WTC11 (cell line): ENCODE data around the gene CDK5. TPM values are rescaled to one million over a fixed set of nuclear protein-coding genes. Genes with fewer than 3 reads are reported as not detected.

Source experiments
- ATAC-seq: fragments of 200-7000 bp; cut with Tn5 transposase; 2 replicates; pipeline ENCODE4 v1.10.0; 2021; ENCODE audit warnings: mild to moderate bottlenecking, moderate library complexity
- CTCF ChIA-PET: fragments of 300-600 bp; sonication (Branson Sonifier 250); formaldehyde crosslinking; loops from one replicate; lab custom pipeline; 2021; ENCODE audit warnings: antibody characterized with exemption; lab: Charles Lee
- POLR2A ChIA-PET: fragments of 350-600 bp; sonication (Branson Sonifier 250); formaldehyde crosslinking; loops from one replicate; lab custom pipeline; 2021; ENCODE audit warnings: antibody characterized with exemption; lab: Charles Lee
- DNase-seq: peaks from one replicate; pipeline ENCODE4 v3.0.0; 2021; ENCODE audit warnings: low spot score
- H3K27ac Mint-ChIP-seq: 2 replicates; pipeline ENCODE4 v1.8.0; 2021; ENCODE audit warnings: mixed read lengths
- H3K27me3 Mint-ChIP-seq: 2 replicates; pipeline ENCODE4 v1.8.0; 2021; ENCODE audit warnings: low read depth, mild to moderate bottlenecking, moderate library complexity, mixed read lengths
- H3K36me3 Mint-ChIP-seq: 2 replicates; pipeline ENCODE4 v1.8.0; 2021; ENCODE audit warnings: mixed read lengths
- H3K4me1 Mint-ChIP-seq: 2 replicates; pipeline ENCODE4 v1.8.0; 2022; ENCODE audit warnings: mixed read lengths
- H3K4me3 Mint-ChIP-seq: 2 replicates; pipeline ENCODE4 v1.8.0; 2021; ENCODE audit warnings: mild to moderate bottlenecking, moderate library complexity, mixed read lengths
- H3K9me3 Mint-ChIP-seq: 2 replicates; pipeline ENCODE4 v1.8.0; 2021; ENCODE audit warnings: mixed read lengths
- FOXJ3 ChIP-seq: sonication (generic); formaldehyde crosslinking; IDR thresholded peaks from 2 replicates; pipeline ENCODE4 v1.9.0; 2021; ENCODE audit warnings: missing genetic modification reagents, mild to moderate bottlenecking, borderline replicate concordance
- GABPB1 ChIP-seq: sonication (generic); formaldehyde crosslinking; IDR thresholded peaks from 2 replicates; pipeline ENCODE4 v1.8.1; 2023; ENCODE audit warnings: mild to moderate bottlenecking, missing genetic modification reagents
- JAZF1 ChIP-seq: fragments of 250-450 bp; sonication (Bioruptor Pico); IDR thresholded peaks from 2 replicates; pipeline ENCODE4 v1.9.0; 2021; ENCODE audit warnings: moderate library complexity, mild to moderate bottlenecking, inconsistent platforms
- MYBL2 ChIP-seq: sonication (generic); formaldehyde crosslinking; IDR thresholded peaks from 2 replicates; pipeline ENCODE4 v1.8.1; 2023; ENCODE audit warnings: mild to moderate bottlenecking, moderate library complexity, missing genetic modification reagents
- NFE2L1 ChIP-seq: sonication (generic); formaldehyde crosslinking; IDR thresholded peaks from 2 replicates; pipeline ENCODE4 v1.8.1; 2023; ENCODE audit warnings: missing genetic modification reagents
- NR1H2 ChIP-seq: sonication (generic); formaldehyde crosslinking; IDR thresholded peaks from 2 replicates; pipeline ENCODE4 v1.9.0; 2021; ENCODE audit warnings: mild to moderate bottlenecking, moderate library complexity, missing genetic modification reagents
- OVOL2 ChIP-seq: fragments of 250-450 bp; sonication (Bioruptor Pico); IDR thresholded peaks from 2 replicates; pipeline ENCODE4 v1.9.0; 2021; ENCODE audit warnings: mild to moderate bottlenecking, borderline replicate concordance
- PRRX2 ChIP-seq: fragments of 250-450 bp; sonication (Bioruptor Pico); IDR thresholded peaks from 2 replicates; pipeline ENCODE4 v1.8.0; 2021; ENCODE audit warnings: mild to moderate bottlenecking
- SMAD4 ChIP-seq: sonication (generic); formaldehyde crosslinking; IDR thresholded peaks from 2 replicates; pipeline ENCODE4 v1.8.0; 2022; ENCODE audit warnings: mild to moderate bottlenecking, missing genetic modification reagents
- SOX15 ChIP-seq: fragments of 250-450 bp; sonication (Bioruptor Pico); IDR thresholded peaks from 2 replicates; pipeline ENCODE4 v1.9.0; 2021; ENCODE audit warnings: mild to moderate bottlenecking
- TP53 ChIP-seq: sonication (generic); formaldehyde crosslinking; IDR thresholded peaks from 2 replicates; pipeline ENCODE4 v1.8.1; 2023; ENCODE audit warnings: mild to moderate bottlenecking, missing genetic modification reagents
- ZNF232 ChIP-seq: sonication (generic); formaldehyde crosslinking; IDR thresholded peaks from 2 replicates; pipeline ENCODE4 v1.8.0; 2022; ENCODE audit warnings: mild to moderate bottlenecking, missing genetic modification reagents
- total RNA-seq: library from RNA; stranded (reverse); gene quantifications from 3 replicates; pipeline ENCODE4 v1.2.3, GENCODE V29; 2021
- TF ChIP-seq, protein P1 (sequence below): sonication (generic); formaldehyde crosslinking; IDR thresholded peaks from 2 replicates; pipeline ENCODE4 v1.8.0; 2022; ENCODE audit warnings: mild to moderate bottlenecking, missing genetic modification reagents
- TF ChIP-seq, protein P2 (sequence below): fragments of 250-450 bp; sonication (Bioruptor Pico); IDR thresholded peaks from 2 replicates; pipeline ENCODE4 v2.1.2; 2022; ENCODE audit warnings: mild to moderate bottlenecking, moderate library complexity
- TF ChIP-seq, protein P3 (sequence below): sonication (generic); formaldehyde crosslinking; IDR thresholded peaks from 2 replicates; pipeline ENCODE4 v1.8.0; 2022; ENCODE audit warnings: mild to moderate bottlenecking, missing genetic modification reagents
- TF ChIP-seq, protein P4 (sequence below): fragments of 250-450 bp; sonication (Bioruptor Pico); IDR thresholded peaks from 2 replicates; pipeline ENCODE4 v1.9.0; 2021; ENCODE audit warnings: mild to moderate bottlenecking
- TF ChIP-seq, protein P5 (sequence below): sonication (generic); formaldehyde crosslinking; IDR thresholded peaks from 2 replicates; pipeline ENCODE4 v1.8.0; 2023; ENCODE audit warnings: missing genetic modification reagents, mild to moderate bottlenecking, borderline replicate concordance
- TF ChIP-seq, protein P6 (sequence below): fragments of 250-450 bp; sonication (Bioruptor Pico); IDR thresholded peaks from 2 replicates; pipeline ENCODE4 v1.9.0; 2021; ENCODE audit warnings: mild to moderate bottlenecking

CDK5 gene
- total RNA-seq, 1 experiment from 2014 or later: 27.8 TPM

DNA sequence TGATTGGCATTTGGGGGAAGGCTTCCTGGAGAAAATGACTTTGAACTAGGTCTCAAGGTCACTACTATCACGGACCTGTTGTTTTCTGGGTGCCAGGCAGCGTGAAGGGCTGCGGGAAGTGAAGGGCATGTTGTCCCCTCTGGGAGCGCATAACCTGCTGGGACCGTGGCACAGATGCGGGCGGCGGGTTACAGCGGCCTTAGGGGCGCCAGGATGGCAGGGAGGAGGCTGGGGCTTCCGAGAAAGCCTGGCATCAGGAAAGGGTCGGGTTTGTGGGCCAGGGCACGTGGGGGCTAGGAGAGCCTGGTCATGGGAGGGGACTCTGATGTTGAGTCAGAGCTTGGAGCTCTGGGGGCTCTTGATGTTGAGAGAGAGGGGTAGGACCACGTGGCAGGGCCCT lies 7.8 kb upstream of the CDK5 start:
- no peak for DNase-seq
- no peak overlapping the region for H3K27ac Mint-ChIP-seq
- CTCF ChIA-PET: interaction anchor here (1.3 kb wide), 1 partner anchor 47 kb away, joined by 3 read pairs; no protein-coding TSS in a partner anchor
- H3K27me3 Mint-ChIP-seq: peaks cover 2% of the 10 kb centered on the region; the same call in 1 of the 2 replicates
- POLR2A ChIA-PET: interaction anchor here (1.7 kb wide), 1 partner anchor 11 kb away, joined by 6 read pairs; no protein-coding TSS in a partner anchor
- H3K4me1 Mint-ChIP-seq: peaks cover 31% of the 10 kb centered on the region
- no peaks in the 10 kb centered on the region for H3K9me3 Mint-ChIP-seq
- no peak overlapping the region for H3K4me3 Mint-ChIP-seq
- H3K36me3 Mint-ChIP-seq: peaks cover 30% of the 10 kb centered on the region
- no peak for ATAC-seq
- TF ChIP-seq MYBL2 (no peak), GABPB1 (CRISPR knock-in tag) (no peak), FOXJ3 (no peak), OVOL2 (CRISPR knock-in tag) (no peak), PRRX2 (CRISPR knock-in tag) (no peak)
- TF ChIP-seq, protein P1, sequence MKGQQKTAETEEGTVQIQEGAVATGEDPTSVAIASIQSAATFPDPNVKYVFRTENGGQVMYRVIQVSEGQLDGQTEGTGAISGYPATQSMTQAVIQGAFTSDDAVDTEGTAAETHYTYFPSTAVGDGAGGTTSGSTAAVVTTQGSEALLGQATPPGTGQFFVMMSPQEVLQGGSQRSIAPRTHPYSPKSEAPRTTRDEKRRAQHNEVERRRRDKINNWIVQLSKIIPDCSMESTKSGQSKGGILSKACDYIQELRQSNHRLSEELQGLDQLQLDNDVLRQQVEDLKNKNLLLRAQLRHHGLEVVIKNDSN (CRISPR knock-in tag): no peak
- TF ChIP-seq, protein P2, sequence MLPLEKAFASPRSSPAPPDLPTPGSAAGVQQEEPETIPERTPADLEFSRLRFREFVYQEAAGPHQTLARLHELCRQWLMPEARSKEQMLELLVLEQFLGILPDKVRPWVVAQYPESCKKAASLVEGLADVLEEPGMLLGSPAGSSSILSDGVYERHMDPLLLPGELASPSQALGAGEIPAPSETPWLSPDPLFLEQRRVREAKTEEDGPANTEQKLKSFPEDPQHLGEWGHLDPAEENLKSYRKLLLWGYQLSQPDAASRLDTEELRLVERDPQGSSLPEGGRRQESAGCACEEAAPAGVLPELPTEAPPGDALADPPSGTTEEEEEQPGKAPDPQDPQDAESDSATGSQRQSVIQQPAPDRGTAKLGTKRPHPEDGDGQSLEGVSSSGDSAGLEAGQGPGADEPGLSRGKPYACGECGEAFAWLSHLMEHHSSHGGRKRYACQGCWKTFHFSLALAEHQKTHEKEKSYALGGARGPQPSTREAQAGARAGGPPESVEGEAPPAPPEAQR (CRISPR knock-in tag): no peak
- TF ChIP-seq, protein P3, sequence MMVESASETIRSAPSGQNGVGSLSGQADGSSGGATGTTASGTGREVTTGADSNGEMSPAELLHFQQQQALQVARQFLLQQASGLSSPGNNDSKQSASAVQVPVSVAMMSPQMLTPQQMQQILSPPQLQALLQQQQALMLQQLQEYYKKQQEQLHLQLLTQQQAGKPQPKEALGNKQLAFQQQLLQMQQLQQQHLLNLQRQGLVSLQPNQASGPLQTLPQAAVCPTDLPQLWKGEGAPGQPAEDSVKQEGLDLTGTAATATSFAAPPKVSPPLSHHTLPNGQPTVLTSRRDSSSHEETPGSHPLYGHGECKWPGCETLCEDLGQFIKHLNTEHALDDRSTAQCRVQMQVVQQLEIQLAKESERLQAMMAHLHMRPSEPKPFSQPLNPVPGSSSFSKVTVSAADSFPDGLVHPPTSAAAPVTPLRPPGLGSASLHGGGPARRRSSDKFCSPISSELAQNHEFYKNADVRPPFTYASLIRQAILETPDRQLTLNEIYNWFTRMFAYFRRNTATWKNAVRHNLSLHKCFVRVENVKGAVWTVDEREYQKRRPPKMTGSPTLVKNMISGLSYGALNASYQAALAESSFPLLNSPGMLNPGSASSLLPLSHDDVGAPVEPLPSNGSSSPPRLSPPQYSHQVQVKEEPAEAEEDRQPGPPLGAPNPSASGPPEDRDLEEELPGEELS: no peak
- TF ChIP-seq, protein P4, sequence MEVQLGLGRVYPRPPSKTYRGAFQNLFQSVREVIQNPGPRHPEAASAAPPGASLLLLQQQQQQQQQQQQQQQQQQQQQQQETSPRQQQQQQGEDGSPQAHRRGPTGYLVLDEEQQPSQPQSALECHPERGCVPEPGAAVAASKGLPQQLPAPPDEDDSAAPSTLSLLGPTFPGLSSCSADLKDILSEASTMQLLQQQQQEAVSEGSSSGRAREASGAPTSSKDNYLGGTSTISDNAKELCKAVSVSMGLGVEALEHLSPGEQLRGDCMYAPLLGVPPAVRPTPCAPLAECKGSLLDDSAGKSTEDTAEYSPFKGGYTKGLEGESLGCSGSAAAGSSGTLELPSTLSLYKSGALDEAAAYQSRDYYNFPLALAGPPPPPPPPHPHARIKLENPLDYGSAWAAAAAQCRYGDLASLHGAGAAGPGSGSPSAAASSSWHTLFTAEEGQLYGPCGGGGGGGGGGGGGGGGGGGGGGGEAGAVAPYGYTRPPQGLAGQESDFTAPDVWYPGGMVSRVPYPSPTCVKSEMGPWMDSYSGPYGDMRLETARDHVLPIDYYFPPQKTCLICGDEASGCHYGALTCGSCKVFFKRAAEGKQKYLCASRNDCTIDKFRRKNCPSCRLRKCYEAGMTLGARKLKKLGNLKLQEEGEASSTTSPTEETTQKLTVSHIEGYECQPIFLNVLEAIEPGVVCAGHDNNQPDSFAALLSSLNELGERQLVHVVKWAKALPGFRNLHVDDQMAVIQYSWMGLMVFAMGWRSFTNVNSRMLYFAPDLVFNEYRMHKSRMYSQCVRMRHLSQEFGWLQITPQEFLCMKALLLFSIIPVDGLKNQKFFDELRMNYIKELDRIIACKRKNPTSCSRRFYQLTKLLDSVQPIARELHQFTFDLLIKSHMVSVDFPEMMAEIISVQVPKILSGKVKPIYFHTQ (CRISPR knock-in tag): no peak

DNA sequence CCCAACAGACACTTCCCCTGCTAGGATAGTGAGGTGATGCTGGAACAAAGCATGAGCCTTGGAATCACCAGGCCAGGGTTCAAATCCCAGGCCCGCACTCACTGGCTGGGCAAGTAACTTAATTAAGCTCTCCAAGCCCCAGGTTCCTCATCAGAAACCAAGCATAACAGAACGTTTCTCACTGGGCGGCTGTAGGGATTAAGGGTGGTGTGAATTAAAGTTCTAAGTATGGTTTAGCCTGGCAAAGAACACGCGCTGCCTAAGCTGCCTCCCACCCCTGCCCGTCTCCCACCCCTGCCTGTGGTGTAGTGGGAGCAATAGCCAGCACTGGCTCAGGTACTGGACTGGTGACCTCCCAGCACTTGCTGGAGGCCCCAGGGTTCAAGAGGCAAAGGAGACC lies 7.3 kb upstream of the CDK5 start:
- H3K27ac Mint-ChIP-seq: no peak overlapping the region
- DNase-seq: no peak

DNA sequence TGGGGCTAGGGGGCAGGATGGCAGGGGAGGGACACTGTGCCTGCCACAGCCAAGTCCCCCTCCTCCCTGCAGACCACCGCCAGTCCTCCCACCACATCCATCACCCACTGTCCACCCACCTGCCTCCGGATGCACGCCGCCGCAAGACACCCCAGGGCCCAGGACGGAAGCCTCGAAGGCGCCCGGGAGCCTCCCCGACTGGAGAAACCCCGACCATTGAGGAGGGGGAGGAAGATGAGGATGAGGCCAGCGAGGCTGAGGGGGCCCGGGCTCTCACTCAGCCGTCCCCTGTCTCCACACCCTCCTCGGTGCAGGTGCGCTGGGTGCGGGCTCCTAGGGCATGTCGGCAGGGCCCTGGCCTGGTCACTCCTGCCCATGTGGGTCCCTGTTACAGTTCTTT lies 6.8 kb upstream of the CDK5 start:
- no peak for ATAC-seq
- CTCF ChIA-PET: interaction anchor here (2.6 kb wide), 1 partner anchor 51 kb away, joined by 11 read pairs; no protein-coding TSS in a partner anchor
- peaks cover 31% of the 10 kb centered on the region for H3K4me1 Mint-ChIP-seq
- TF ChIP-seq, protein P3: no peak
- TF ChIP-seq JAZF1 (CRISPR knock-in tag) (no peak), NFE2L1 (CRISPR knock-in tag) (no peak), ZNF232 (CRISPR knock-in tag) (no peak), SMAD4 (no peak), SOX15 (CRISPR knock-in tag) (no peak)
- TF ChIP-seq, protein P5, sequence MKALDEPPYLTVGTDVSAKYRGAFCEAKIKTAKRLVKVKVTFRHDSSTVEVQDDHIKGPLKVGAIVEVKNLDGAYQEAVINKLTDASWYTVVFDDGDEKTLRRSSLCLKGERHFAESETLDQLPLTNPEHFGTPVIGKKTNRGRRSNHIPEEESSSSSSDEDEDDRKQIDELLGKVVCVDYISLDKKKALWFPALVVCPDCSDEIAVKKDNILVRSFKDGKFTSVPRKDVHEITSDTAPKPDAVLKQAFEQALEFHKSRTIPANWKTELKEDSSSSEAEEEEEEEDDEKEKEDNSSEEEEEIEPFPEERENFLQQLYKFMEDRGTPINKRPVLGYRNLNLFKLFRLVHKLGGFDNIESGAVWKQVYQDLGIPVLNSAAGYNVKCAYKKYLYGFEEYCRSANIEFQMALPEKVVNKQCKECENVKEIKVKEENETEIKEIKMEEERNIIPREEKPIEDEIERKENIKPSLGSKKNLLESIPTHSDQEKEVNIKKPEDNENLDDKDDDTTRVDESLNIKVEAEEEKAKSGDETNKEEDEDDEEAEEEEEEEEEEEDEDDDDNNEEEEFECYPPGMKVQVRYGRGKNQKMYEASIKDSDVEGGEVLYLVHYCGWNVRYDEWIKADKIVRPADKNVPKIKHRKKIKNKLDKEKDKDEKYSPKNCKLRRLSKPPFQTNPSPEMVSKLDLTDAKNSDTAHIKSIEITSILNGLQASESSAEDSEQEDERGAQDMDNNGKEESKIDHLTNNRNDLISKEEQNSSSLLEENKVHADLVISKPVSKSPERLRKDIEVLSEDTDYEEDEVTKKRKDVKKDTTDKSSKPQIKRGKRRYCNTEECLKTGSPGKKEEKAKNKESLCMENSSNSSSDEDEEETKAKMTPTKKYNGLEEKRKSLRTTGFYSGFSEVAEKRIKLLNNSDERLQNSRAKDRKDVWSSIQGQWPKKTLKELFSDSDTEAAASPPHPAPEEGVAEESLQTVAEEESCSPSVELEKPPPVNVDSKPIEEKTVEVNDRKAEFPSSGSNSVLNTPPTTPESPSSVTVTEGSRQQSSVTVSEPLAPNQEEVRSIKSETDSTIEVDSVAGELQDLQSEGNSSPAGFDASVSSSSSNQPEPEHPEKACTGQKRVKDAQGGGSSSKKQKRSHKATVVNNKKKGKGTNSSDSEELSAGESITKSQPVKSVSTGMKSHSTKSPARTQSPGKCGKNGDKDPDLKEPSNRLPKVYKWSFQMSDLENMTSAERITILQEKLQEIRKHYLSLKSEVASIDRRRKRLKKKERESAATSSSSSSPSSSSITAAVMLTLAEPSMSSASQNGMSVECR: no peak
- TF ChIP-seq, protein P6, sequence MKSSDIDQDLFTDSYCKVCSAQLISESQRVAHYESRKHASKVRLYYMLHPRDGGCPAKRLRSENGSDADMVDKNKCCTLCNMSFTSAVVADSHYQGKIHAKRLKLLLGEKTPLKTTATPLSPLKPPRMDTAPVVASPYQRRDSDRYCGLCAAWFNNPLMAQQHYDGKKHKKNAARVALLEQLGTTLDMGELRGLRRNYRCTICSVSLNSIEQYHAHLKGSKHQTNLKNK (CRISPR knock-in tag): no peak

More for the DNA sequence above, 7.3 kb upstream of the CDK5 start:
- Mint-ChIP-seq H3K9me3 (no peaks in the 10 kb centered on the region), H3K27me3 (peaks cover 2% of the 10 kb centered on the region; the same call in 1 of the 2 replicates), H3K4me3 (no peak overlapping the region), H3K36me3 (peaks cover 28% of the 10 kb centered on the region), H3K4me1 (peaks cover 31% of the 10 kb centered on the region)
- POLR2A ChIA-PET: interaction anchor here (1.7 kb wide), 1 partner anchor 12 kb away, joined by 6 read pairs; no protein-coding TSS in a partner anchor
- TF ChIP-seq NR1H2 (CRISPR knock-in tag) (no peak), TP53 (CRISPR knock-in tag) (no peak)
- CTCF ChIA-PET: no interaction called here
- no peak for ATAC-seq

More for the DNA sequence above, 6.8 kb upstream of the CDK5 start:
- Mint-ChIP-seq H3K27me3 (peaks cover 2% of the 10 kb centered on the region; the same call in 1 of the 2 replicates), H3K27ac (no peak overlapping the region), H3K36me3 (peaks cover 26% of the 10 kb centered on the region), H3K4me3 (no peak overlapping the region), H3K9me3 (no peaks in the 10 kb centered on the region)
- POLR2A ChIA-PET: interaction anchor here (1.7 kb wide), 1 partner anchor 12 kb away, joined by 6 read pairs; no protein-coding TSS in a partner anchor
- no peak for DNase-seq
